ENCODE data around the gene COG3.

The COG3 gene

DNA sequence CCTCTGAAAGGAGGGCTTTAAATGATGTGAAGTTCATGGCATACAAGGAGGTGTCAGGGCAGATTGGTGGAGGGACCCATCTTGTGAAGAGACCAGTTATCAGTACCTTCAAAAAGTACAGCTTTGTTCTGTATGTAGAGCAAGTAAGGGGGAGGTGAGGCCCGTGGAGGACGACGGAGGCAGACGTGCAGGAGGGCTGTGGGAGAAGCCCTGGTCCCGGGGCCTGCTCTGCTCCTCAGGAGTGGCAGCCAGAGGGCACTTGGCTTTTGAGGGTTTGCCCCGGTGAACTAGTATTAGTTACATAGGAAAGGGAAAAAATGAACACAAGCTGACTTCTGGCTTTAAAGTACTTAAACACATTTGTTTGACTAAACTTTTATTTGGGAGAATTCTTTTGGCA is 42.1 kb downstream of the COG3 start:
- no peak for DNase-seq

GRCh38 chr13:45508776-45509175 is 44.0 kb downstream of the COG3 start:
- no peak for DNase-seq

DNA sequence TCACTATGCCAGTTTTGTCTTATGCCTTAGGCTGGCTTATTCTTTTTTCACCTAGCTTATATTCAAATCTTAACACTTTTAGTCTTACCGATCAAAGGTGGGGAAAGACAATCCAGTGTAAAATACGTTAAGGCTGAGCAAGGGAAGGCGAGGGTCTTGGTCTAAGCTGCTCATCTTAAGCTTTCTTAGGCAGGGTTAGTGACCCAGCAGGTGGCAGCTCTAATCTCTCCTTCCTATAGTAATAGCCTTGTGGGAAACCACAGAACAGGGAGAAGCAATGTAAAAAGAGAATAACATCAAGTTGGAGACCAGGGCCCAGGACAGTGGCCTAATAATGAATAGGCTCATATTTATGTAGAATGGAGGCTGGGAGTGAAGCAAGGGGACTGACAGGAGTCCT is 45.9 kb downstream of the COG3 start:
- no peak for DNase-seq

GRCh38 chr13:45511310-45512097 is 46.8 kb downstream of the COG3 start:
- DNase-seq, result peak; percentile 69

DNA sequence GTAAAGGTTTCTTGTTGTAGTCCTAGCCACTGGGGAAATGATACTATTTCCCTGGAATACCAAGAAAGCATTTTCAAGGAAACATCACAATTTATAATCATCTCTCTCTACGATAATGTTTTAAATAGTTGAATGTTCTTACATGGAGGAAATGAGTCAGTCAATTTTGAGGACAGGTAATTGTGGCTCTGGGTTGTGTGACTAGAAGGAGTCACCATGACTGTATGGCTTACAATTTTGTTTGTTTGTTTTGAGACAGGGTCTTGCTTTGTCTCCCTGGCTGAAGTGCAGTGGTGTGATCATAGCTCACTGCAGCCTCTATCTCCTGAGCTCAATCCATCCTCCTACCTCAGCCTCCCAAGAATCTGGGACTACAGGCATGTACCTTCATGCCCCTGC is 47.4 kb downstream of the COG3 start:
- no peak for DNase-seq

DNA sequence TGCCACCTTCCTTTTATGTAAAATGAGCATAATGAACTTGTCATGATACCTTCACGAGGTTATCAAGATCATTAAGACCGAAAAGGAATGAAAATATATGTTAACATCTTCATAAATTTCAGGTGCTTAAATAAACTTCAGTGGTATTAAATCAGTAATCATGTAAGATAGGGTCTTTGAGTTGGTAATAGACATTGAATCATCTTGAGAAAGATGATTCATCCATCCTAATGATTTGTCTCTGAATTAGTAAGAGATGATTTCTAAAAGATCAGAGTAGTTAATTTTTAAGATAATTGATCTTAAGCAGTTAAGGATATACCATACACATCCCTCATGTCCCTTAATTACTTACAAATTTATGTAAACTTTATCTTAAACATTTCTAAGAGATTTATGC is 52.0 kb downstream of the COG3 start:
- no peak for DNase-seq

DNA sequence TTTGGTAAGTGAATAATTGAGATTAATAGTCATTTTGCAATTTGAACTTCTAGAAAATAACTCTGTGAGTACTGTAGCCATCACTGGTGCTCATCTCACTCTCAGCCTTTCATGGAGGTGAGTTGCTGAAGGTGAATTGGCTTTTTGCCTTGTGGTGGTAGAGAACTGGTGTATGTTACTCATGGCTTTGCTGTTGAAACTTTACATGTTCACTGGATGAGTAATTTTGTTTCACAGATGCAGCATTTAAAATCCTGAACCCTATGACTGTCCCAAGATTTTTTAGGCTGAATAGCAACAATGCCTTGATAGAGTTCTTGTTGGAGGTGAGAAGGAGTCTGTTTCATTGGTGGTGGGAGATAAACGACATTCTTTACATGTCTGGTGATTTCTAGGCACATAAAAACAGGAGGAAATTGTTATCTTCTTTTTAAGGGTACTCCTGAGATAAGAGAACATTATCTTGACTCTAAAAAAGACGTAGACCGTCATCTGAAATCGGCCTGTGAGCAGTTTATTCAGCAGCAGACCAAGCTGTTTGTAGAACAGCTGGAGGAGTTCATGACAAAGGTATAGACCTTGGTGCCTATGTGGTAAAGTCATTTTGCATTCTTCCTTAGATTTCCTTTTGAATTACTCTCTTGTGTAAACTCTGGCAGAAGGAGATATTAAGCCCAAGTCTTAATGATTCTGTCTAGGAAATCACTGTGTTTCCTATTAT is 53.9 kb downstream of the COG3 start:
- DNase-seq, result peak; percentile 50

DNA sequence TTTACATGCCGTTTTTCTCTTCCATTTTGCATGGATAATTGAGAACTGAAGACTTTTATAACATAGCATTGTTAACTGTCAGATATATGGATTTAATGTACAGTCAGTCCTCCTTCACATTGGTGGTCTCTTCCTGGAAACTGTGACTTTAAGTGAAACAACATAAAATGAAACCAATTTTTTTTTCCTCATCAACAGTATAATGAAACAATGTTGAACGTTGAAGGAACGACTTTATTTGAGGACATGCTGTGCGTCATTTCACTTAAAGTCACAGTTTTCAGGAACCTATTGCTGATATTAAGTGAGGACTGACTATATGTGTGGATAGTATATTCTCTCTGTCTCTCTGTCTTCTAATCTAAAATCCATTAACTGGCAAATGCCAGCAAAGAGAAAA is 54.8 kb downstream of the COG3 start:
- no peak for DNase-seq

GRCh38 chr13:45521297-45521696 is 56.6 kb downstream of the COG3 start:
- peak; percentile 67 for DNase-seq

DNA sequence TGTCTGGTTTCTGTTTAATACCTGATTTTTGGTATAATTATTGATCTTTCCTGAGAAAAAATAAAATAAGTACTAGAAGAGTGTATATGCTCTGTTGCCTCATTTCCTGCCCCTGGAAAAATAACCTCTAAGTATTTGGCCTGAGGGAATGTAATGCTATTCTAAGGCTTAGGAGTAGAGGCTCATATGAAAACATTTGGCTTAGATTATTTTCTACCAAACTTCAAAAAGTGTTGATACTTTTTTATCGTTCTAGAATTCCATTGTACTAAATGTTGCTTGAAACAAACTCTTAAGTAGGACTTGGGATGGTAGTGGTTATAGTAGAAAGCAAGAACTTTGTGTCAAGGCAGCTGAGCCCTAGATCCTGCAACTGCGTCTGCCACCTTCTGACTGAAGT is 57.8 kb downstream of the COG3 start:
- DNase-seq, result no peak

DNA sequence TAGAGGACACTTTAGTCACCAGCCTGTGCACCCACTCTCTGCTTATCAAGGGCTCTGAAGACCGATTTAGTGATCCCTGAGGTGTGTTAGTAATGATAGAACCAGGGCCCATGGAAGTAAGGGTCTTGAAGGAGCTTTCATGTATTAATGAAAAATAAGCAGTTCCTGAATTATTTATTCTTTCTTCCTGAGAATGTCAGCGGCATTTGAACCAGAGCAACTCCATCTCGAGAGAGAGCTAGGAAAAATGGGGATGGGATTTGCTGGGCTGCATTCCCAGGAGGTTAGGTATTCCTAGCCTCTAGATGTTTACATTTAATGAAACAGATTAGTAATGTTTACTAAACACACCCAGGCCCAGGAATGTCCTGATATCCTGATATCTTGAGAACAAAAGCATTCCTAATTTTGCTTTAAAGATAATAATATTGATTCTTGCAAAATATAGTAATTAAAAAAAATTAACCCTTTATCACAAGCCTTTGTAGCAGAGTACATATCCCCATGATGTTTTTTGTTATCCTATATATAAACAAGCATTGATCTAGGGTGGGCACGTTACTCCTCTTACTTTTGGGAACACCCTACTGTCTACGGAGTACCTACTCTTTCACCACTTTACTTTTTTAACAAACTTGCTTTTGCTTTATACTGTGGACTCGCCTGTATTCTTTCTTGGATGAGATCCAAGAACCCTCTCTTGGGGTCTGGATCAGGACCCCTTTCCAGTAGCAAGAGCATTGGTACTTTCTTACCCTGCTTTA is 63.1 kb downstream of the COG3 start:
- no peak for DNase-seq

- no peak for DNase-seq
These were observed 65.0 kb downstream of the COG3 start for GRCh38 chr13:45529758-45530157.

- no peak for DNase-seq
These were observed 69.9 kb downstream of the COG3 start for GRCh38 chr13:45534604-45535003.

DNA sequence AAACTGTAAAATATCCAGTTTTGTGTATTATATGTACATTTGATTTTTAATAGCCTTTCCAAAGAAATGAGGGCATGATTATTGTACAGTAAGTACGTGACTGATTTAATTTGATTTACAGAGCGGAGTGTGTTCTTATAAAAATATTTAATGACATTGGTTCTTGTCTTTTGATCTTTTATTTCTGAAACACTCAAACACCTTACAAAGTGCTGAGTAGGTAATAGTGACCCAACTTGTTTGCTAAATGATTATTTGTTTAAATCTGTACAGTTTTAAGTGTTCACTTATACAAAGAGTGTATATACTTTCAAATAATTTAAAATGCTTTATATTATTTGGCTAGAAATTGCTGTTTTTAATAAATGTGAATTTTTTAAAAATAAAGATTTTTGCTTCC is 71.5 kb downstream of the COG3 start:
- no peak for DNase-seq

DNA sequence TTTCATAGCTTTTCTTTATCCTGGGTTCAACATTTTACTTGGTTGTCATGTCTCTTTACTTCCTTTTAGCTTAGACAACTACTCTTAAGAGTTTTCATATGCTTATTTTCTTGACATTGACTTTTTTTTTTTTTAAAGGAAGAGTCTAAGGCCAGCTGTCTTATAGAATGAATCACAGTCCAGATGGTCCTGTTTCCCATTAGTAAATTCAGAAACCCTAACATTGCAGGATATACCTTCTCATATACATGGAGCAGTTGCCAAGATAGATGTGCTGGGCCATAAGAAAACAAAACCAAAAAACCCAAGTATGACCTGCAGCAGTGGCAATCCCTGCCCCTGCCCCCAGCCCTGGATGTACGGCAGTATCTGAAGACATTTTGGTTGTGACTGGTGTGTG is 72.8 kb downstream of the COG3 start:
- peak; percentile 53 for DNase-seq

GRCh38 chr13:45538382-45538781 is 73.6 kb downstream of the COG3 start:
- DNase-seq, result no peak

DNA sequence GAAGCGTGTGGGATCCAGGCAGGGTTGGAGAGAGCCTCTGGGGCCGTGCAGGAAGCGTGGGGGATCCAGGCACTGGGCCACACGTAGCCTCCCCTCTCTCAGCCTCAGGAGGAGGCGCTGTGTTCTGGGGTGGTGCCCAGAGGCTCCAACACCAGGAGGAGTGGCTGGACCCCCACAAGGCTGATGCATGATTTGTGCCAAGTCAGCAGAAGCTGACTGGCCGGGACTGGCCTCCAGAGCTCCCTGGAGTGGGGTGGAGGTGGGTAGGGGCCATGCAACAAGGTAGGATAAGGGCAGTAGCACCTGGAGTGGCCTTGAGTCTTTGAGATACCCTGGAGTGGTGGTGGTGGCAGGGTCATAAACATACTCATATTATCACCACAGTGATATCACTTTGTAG is 75.5 kb downstream of the COG3 start:
- DNase-seq, result no peak

- DNase-seq, result no peak
These were observed 76.1 kb downstream of the COG3 start for GRCh38 chr13:45540864-45541263.

DNA sequence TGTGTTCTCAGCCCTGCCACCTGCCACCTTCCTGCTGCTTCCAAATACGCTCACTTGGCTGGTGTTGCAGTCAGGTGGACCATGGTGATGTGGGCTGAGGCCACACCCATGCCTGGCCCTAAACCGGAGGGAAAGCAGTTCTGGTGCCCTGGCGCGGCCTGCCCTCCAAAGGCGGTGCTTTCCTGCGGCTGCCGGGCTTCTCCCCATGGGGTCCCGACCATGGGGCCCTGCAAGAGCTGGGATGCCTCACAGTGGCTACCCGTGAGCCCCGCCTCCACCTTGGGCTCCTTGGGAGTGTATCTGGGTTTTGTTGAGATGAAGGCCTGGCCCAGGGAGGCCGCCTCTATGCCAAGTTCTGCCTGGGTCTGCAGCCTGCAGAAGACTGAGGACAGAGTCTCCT is 77.1 kb downstream of the COG3 start:
- DNase-seq, result no peak

GRCh38 chr13:45542391-45542790 is 77.7 kb downstream of the COG3 start:
- no peak for DNase-seq

- DNase-seq, result no peak
These were observed 78.1 kb downstream of the COG3 start for GRCh38 chr13:45542878-45543277.

- no peak for DNase-seq
These were observed 79.8 kb downstream of the COG3 start for GRCh38 chr13:45544520-45544919.

GRCh38 chr13:45545686-45546409 is 81.1 kb downstream of the COG3 start:
- DNase-seq, result no peak
